ENCODE measurements around the gene CHIT1. TPM values are rescaled to one million over a fixed set of nuclear protein-coding genes. Genes with fewer than 3 reads are reported as not detected.
A peak's percentile ranks its signal among the peaks of the same experiment; 100 is the strongest.

The CHIT1 gene
- total and polyA plus RNA-seq, 9 of the 15 experiments (the other 6 are each of a cell fraction or from before 2014, with no cell fraction given): not detected

- TF ChIP-seq HINFP (tag; conservative IDR thresholded peaks at IDR 0.05; ENCODE audit: low read depth) (no peak), ZNF146 (CRISPR knock-in tag; IDR thresholded peaks at IDR 0.05; ENCODE audit: unreplicated experiment) (peak; percentile 79), ZFPM2 (CRISPR knock-in tag; IDR thresholded peaks at IDR 0.05) (no peak)
These were observed 19.1 kb downstream of the CHIT1 start (continued) for GRCh38 chr1:203210350-203210749.

GRCh38 chr1:203208181-203208580 lies 21.3 kb downstream of the CHIT1 start:
- ATAC-seq (no peak), DNase-seq (ENCODE audit: extremely low read depth in 1 of 4, low spot score in 3 of 4) (no peak), FAIRE-seq (no peak)
- Histone ChIP-seq H3K9me1 (ENCODE audit: control insufficient read depth, insufficient read depth, low read length) (no peaks in the 10 kb centered on the region), H3K9me3 (replicated peaks; ENCODE audit: control insufficient read depth, insufficient read depth, low read depth, low read length) (no peaks in the 10 kb centered on the region), H2AFZ (ENCODE audit: low read depth, low read length) (no peak overlapping the region), H4K20me1 (replicated peaks; ENCODE audit: control insufficient read depth, insufficient read depth, low read length) (no peaks in the 10 kb centered on the region), H3K27me3 (ENCODE audit: control insufficient read depth in 2 of 2, insufficient read depth in 2 of 2, low read length in 2 of 2) (peaks cover 9 to 30% of the 10 kb centered on the region in 2 experiments; a peak in 4 of 5 replicates), H3K4me2 (ENCODE audit: insufficient read depth, low read length) (no peak overlapping the region), H3K36me3 (ENCODE audit: control insufficient read depth, insufficient read depth, low read length) (no peaks in the 10 kb centered on the region), H3K27ac (ENCODE audit: extremely low read depth, low read depth, low read length) (no peak overlapping the region), H3K4me1 (replicated peaks in 1 of 2; ENCODE audit: control insufficient read depth in 2 of 2, insufficient read depth in 2 of 2, low read length in 2 of 2) (no peaks in the 10 kb centered on the region), H3K4me3 (no peak overlapping the region), H3K9ac (ENCODE audit: insufficient read depth in 1 of 2, low read depth in 2 of 2, low read length in 2 of 2) (no peak overlapping the region), H3K79me2 (ENCODE audit: control insufficient read depth, insufficient read depth, low read length) (no peaks in the 10 kb centered on the region)
- intact Hi-C loops (cut with micrococcal nuclease): no loop called here
- ChIA-PET CTCF (ENCODE audit: low intra/inter-chr PET ratio) (no interaction called here), POLR2A (interaction anchor here (0.9 to 1.1 kb wide), 2 partner anchors 9 to 17 kb away, joined by 3 to 10 read pairs; no protein-coding TSS in a partner anchor)
- BruUV-seq (replicated peaks): no TSS peak
- no peak for TF ChIP-seq EWSR1 (IDR thresholded peaks at IDR 0.05; ENCODE audit: borderline replicate concordance, low read depth, partially characterized antibody)
- TF ChIP-seq MEIS2 (IDR thresholded peaks at IDR 0.05; ENCODE audit: partially characterized antibody): no peak
- TF ChIP-seq SMARCA4 (IDR thresholded peaks at IDR 0.05): no peak
- in situ Hi-C loops (cut with MboI): no loop called here
- 0% methylated on average over 1 of the region's 1 CpG for WGBS (ENCODE audit: insufficient coverage, low coverage, missing lambda C conversion rate)
